Ovary (tissue), 3 donors: ENCODE measurements around the gene DDX28.

Source experiments
- CTCF ChIP-seq, 3 donors: fragments of 450-650 bp in 2 of 3; fragments of 200-600 bp in 1 of 3; IDR thresholded peaks; one replicate each; pipeline versions ENCODE4 v1.5.1 to v1.8.0; 2016 to 2022; ENCODE audit warnings: antibody characterized with exemption in 3 of 3, mild to moderate bottlenecking in 1 of 3
- EP300 ChIP-seq: sonication (generic); formaldehyde crosslinking; IDR thresholded peaks from one replicate; pipeline ENCODE4 v1.6.1; 2017; ENCODE audit warnings: antibody characterized with exemption
- POLR2A ChIP-seq: fragments of 450-650 bp; IDR thresholded peaks from one replicate; pipeline ENCODE4 v1.6.1; 2017; ENCODE audit warnings: antibody characterized with exemption, mild to moderate bottlenecking, moderate library complexity
- donor health status: DM: no; HTN: no; CAD: no.

- no peak for TF ChIP-seq EP300
- TF ChIP-seq CTCF (IDR thresholded peaks at IDR 0.05) = no peak
- TF ChIP-seq POLR2A = no peak
These were observed 13.8 kb downstream of the DDX28 start for GRCh38 chr16:68009157-68009735.
